Peyer's patch (tissue), 4 donors: ENCODE results near the gene TSN.

ENCODE experiments used
- POLR2A ChIP-seq, 2 donors: fragments of 450-650 bp; IDR thresholded peaks; one replicate each; pipeline ENCODE4 v1.5.1; 2017; ENCODE audit warnings: antibody characterized with exemption in 2 of 2, mild to moderate bottlenecking in 2 of 2, moderate library complexity in 2 of 2
- TF ChIP-seq, protein P1 (sequence below), 6 experiments: fragments of 450-650 bp in 4 of 6; fragments of 200-600 bp in 2 of 6; sonication (generic) in 1 of 6; IDR thresholded peaks; one replicate each; pipeline ENCODE4 v1.5.1; 2017 to 2019; ENCODE audit warnings: antibody characterized with exemption in 6 of 6, mild to moderate bottlenecking in 3 of 6, moderate library complexity in 1 of 6

DNA sequence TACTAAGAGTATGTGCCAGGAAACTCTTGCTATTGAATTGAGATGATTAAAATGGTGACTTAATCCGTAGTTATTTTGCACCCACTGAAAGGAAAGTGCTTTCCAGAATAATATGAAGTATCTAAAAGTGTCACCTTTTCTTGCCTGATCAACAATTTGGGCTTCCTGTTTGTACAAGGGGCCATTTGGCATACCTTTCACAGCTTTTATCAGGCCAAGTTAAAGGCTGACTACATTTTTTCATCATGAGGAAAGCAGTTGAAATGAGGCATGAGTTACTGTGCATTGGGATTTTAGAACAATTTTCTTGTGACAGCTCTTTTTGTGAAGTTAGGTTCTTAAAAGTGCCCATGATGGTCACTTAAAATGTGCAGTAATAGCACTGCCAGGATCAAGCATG lies 11.2 kb downstream of the TSN start:
- TF ChIP-seq, protein P1, sequence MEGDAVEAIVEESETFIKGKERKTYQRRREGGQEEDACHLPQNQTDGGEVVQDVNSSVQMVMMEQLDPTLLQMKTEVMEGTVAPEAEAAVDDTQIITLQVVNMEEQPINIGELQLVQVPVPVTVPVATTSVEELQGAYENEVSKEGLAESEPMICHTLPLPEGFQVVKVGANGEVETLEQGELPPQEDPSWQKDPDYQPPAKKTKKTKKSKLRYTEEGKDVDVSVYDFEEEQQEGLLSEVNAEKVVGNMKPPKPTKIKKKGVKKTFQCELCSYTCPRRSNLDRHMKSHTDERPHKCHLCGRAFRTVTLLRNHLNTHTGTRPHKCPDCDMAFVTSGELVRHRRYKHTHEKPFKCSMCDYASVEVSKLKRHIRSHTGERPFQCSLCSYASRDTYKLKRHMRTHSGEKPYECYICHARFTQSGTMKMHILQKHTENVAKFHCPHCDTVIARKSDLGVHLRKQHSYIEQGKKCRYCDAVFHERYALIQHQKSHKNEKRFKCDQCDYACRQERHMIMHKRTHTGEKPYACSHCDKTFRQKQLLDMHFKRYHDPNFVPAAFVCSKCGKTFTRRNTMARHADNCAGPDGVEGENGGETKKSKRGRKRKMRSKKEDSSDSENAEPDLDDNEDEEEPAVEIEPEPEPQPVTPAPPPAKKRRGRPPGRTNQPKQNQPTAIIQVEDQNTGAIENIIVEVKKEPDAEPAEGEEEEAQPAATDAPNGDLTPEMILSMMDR (IDR thresholded peaks at IDR 0.05), result no peak
- no peak for TF ChIP-seq POLR2A (IDR thresholded peaks at IDR 0.05)
